HepG2 (cell line): ENCODE results near the gene ANXA3. TPM values are rescaled to one million over a fixed set of nuclear protein-coding genes. Genes with fewer than 3 reads are reported as not detected.
A peak's percentile ranks its signal among the peaks of the same experiment; 100 is the strongest.

Source experiments
- ATAC-seq: fragments of 200-7000 bp; cut with Tn5 transposase; 3 replicates; pipeline ENCODE4 v1.9.1; 2020; ENCODE audit warnings: mild to moderate bottlenecking, moderate library complexity
- Bru-seq: library from RNA; stranded (reverse); fragments of 400-500 nt; gene quantifications from one replicate; lab custom pipeline; 2021; lab: Mats Ljungman, UMichigan
- BruChase-seq, 2 experiments: library from RNA; stranded (reverse); fragments of 400-500 nt; gene quantifications; one replicate each; lab custom pipeline; 2021; lab: Mats Ljungman, UMichigan
- BruUV-seq: library from RNA; stranded (reverse); fragments of 400-500 nt; replicated peaks from 2 replicates; lab custom pipeline; 2021; lab: Mats Ljungman, UMichigan
- CTCF ChIA-PET: fragments of 300-600 bp; formaldehyde crosslinking; extraction: SDS; loops from one replicate; lab custom pipeline; 2021; ENCODE audit warnings: low total read pairs, inconsistent platforms, low intra/inter-chr PET ratio; lab: Yijun Ruan, JAX
- POLR2A ChIA-PET: fragments of 350-600 bp; sonication (Branson Sonifier 250); formaldehyde crosslinking; loops from one replicate; lab custom pipeline; 2020; ENCODE audit warnings: antibody characterized with exemption, inconsistent platforms; lab: Yijun Ruan, JAX
- DNase-seq: peaks from one replicate; pipeline ENCODE4 v3.0.0-alpha.2; 2015; ENCODE audit warnings: low spot score
- FAIRE-seq: peaks from 3 replicates; lab custom pipeline; 2011; peaks lifted over from hg19 to GRCh38; lab: Jason Lieb, UNC
- H2AFZ ChIP-seq: one replicate; pipeline ENCODE4 v1.6.1; 2011; ENCODE audit warnings: low read length, inconsistent platforms
- H3K27ac ChIP-seq: fragments of 300-600 bp; 3 replicates; pipeline ENCODE4 v1.8.0; 2011; ENCODE audit warnings: mixed run types, mild to moderate bottlenecking, mixed read lengths, low read length, inconsistent platforms; ENCODE audit not compliant: insufficient read depth; ENCODE audit errors: extremely low read length
- H3K27me3 ChIP-seq, 2 experiments: fragments of 200-600 bp in 1 of 2; 2 replicates in 1 of 2; 3 replicates in 1 of 2; pipeline versions ENCODE4 v1.6.0 to v1.8.0; 2011; ENCODE audit warnings: low read length in 2 of 2, mild to moderate bottlenecking in 2 of 2, moderate library complexity in 2 of 2, inconsistent platforms in 1 of 2; ENCODE audit not compliant: insufficient read depth in 2 of 2, control insufficient read depth in 1 of 2
- H3K36me3 ChIP-seq, 2 experiments: fragments of 200-600 bp in 1 of 2; replicated peaks in 1 of 2; 2 replicates in 1 of 2; 3 replicates in 1 of 2; pipeline versions ENCODE4 v1.5.1 to v1.8.0; 2011; ENCODE audit warnings: low read length in 2 of 2, inconsistent platforms in 1 of 2; ENCODE audit not compliant: insufficient read depth in 2 of 2, control insufficient read depth in 1 of 2
- H3K4me1 ChIP-seq: 2 replicates; pipeline ENCODE4 v1.5.1; 2012; ENCODE audit warnings: low read length, inconsistent platforms; ENCODE audit not compliant: insufficient read depth
- H3K4me2 ChIP-seq: 2 replicates; pipeline ENCODE4 v1.6.0; 2011; ENCODE audit warnings: low read depth, low read length, inconsistent platforms
- H3K4me3 ChIP-seq, 3 experiments: fragments of 200-600 bp in 1 of 3; sonication (generic), shearing (Covaris generic) in 1 of 3; replicated peaks in 1 of 3; 2 replicates each; pipeline ENCODE4 v1.5.1; 2011 to 2016; ENCODE audit warnings: low read length in 3 of 3, inconsistent platforms in 2 of 3, low read depth in 2 of 3, mild to moderate bottlenecking in 2 of 3, control low read depth in 1 of 3, mixed read lengths in 1 of 3; ENCODE audit not compliant: insufficient read depth in 1 of 3
- H3K79me2 ChIP-seq: one replicate; pipeline ENCODE4 v1.6.1; 2011; ENCODE audit warnings: low read length, inconsistent platforms; ENCODE audit not compliant: insufficient read depth
- H3K9ac ChIP-seq: 2 replicates; pipeline ENCODE4 v1.6.0; 2011; ENCODE audit warnings: mild to moderate bottlenecking, low read depth, low read length, inconsistent platforms; ENCODE audit not compliant: insufficient read depth
- H3K9me3 ChIP-seq: 2 replicates; pipeline ENCODE4 v1.5.1; 2012; ENCODE audit warnings: mild to moderate bottlenecking, low read length
- H4K20me1 ChIP-seq: 2 replicates; pipeline ENCODE4 v1.6.0; 2011; ENCODE audit warnings: inconsistent platforms, mild to moderate bottlenecking, low read length, moderate library complexity; ENCODE audit not compliant: insufficient read depth
- ARNT2 ChIP-seq: sonication (generic); formaldehyde crosslinking; IDR thresholded peaks from 2 replicates; pipeline ENCODE4 v1.8.0; 2022; ENCODE audit warnings: mild to moderate bottlenecking, low read depth, missing genetic modification reagents, moderate library complexity
- HOXA9 ChIP-seq: sonication (generic); formaldehyde crosslinking; IDR thresholded peaks from 2 replicates; pipeline ENCODE4 v1.8.1; 2022; ENCODE audit warnings: missing genetic modification reagents, mild to moderate bottlenecking, moderate library complexity, borderline replicate concordance
- NCOR1 ChIP-seq: fragments of 200-600 bp; sonication (generic); IDR thresholded peaks from 2 replicates; pipeline ENCODE4 v1.7.0; 2017; ENCODE audit warnings: antibody characterized with exemption, low read length, borderline replicate concordance
- PAXIP1 ChIP-seq: sonication (generic); formaldehyde crosslinking; conservative IDR thresholded peaks from 2 replicates; pipeline ENCODE4 v1.4.0; 2020; ENCODE audit warnings: mild to moderate bottlenecking, missing genetic modification reagents, moderate library complexity
- SALL1 ChIP-seq: sonication (generic); formaldehyde crosslinking; IDR thresholded peaks from 2 replicates; pipeline ENCODE4 v1.8.0; 2022; ENCODE audit warnings: mild to moderate bottlenecking, missing genetic modification reagents
- ZBTB7A ChIP-seq: sonication (generic); formaldehyde crosslinking; IDR thresholded peaks from 2 replicates; pipeline ENCODE4 v1.8.0; 2022; ENCODE audit warnings: mild to moderate bottlenecking, missing genetic modification reagents
- WGBS: methylation state at CpG from one replicate; pipeline ENCODE4 v1.1.6; 2017; ENCODE audit warnings: low lambda C conversion rate; 5-methylcytosine and 5-hydroxymethylcytosine counted together
- in situ Hi-C: cut with HindIII; loops from 2 replicates; pipeline ENCODE4 v1.10.0; 2017; ENCODE audit warnings: low pct_unique_long_range_greater_than_20kb; ENCODE audit not compliant: extremely low pct_ligation_motif_present
- intact Hi-C: fragments of 100-400 bp; cut with micrococcal nuclease; formaldehyde crosslinking; loops from one replicate; pipeline ENCODE4 v1.10.0; 2022; ENCODE audit not compliant: unreplicated experiment
- long read RNA-seq, 2 experiments: library from RNA in 1 of 2; library from polyadenylated mRNA in 1 of 2; stranded (forward) in 1 of 2; unstranded in 1 of 2; transcript quantifications; one replicate each; pipeline ENCODE4 v2.0.0, GENCODE V29; 2019 to 2022
- polyA minus RNA-seq, 3 experiments: library from RNA; depleted of rRNA, polyadenylated mRNA; stranded (reverse); fragments of >200 nt; gene quantifications; 2 replicates each; pipeline ENCODE4 v1.2.3, GENCODE V29; 2011; ENCODE audit warnings: low replicate concordance in 1 of 3
- polyA plus RNA-seq, 8 experiments: library from polyadenylated mRNA; depleted of rRNA in 3 of 8; stranded (reverse) in 7 of 8; unstranded in 1 of 8; fragments of >200 nt; fragmentation: Illumina TruSeq in 4 of 8; extraction: Trizol in 4 of 8; gene quantifications; 2 replicates each; pipeline versions ENCODE4 v1.2.1 to v1.2.3, GENCODE V29; 2011 to 2016; ENCODE audit warnings: low read depth in 4 of 8, missing spikeins in 1 of 8, mixed read lengths in 1 of 8; ENCODE audit not compliant: insufficient read depth in 1 of 8
- total RNA-seq, 5 experiments: library from RNA; depleted of rRNA; stranded (reverse); fragments of >200 nt; fragmentation: Illumina TruSeq; extraction: Trizol; gene quantifications; 2 replicates each; pipeline ENCODE4 v1.2.3, GENCODE V29; 2016; ENCODE audit warnings: low read depth in 1 of 5
- TF ChIP-seq, protein P1 (sequence below): sonication (generic); formaldehyde crosslinking; IDR thresholded peaks from 2 replicates; pipeline ENCODE4 v1.5.0; 2020; ENCODE audit warnings: mild to moderate bottlenecking, missing genetic modification reagents

The ANXA3 gene
- total RNA-seq (2016; rRNA removed; fragmentation: Illumina TruSeq; extraction: Trizol): 6.5 and 8.2 TPM in 2 replicates
- 1.9 and 2.2 TPM in 2 replicates for total RNA-seq (2016; cell fraction: cytosol; rRNA removed; fragmentation: Illumina TruSeq; extraction: Trizol; ENCODE audit: low read depth)
- total RNA-seq (2016; cell fraction: insoluble cytoplasmic fraction; rRNA removed; fragmentation: Illumina TruSeq; extraction: Trizol): 6.1 and 9.1 TPM in 2 replicates
- 1.7 and 1.9 TPM in 2 replicates for total RNA-seq (2016; cell fraction: membrane; rRNA removed; fragmentation: Illumina TruSeq; extraction: Trizol)
- total RNA-seq (2016; cell fraction: nucleus; rRNA removed; fragmentation: Illumina TruSeq; extraction: Trizol): 4.7 and 5.7 TPM in 2 replicates
- 6.9 and 8.1 TPM in 2 replicates for polyA plus RNA-seq (2011; rRNA removed)
- polyA plus RNA-seq (2011; cell fraction: cytosol; rRNA removed): 3.8 and 4.9 TPM in 2 replicates
- polyA plus RNA-seq (2011; cell fraction: nucleus; rRNA removed): 9.6 and 10.8 TPM in 2 replicates
- 1.9 and 3.0 TPM in 2 replicates for polyA plus RNA-seq (2012)
- polyA plus RNA-seq (2016; cell fraction: cytosol; fragmentation: Illumina TruSeq; extraction: Trizol; ENCODE audit: low read depth): 1.7 TPM in 2 replicates
- 7.8 and 8.2 TPM in 2 replicates for polyA plus RNA-seq (2016; cell fraction: insoluble cytoplasmic fraction; fragmentation: Illumina TruSeq; extraction: Trizol; ENCODE audit: low read depth)
- 1.5 and 1.7 TPM in 2 replicates for polyA plus RNA-seq (2016; cell fraction: membrane; fragmentation: Illumina TruSeq; extraction: Trizol; ENCODE audit: low read depth)
- 7.8 and 9.5 TPM in 2 replicates for polyA plus RNA-seq (2016; cell fraction: nucleus; fragmentation: Illumina TruSeq; extraction: Trizol; ENCODE audit: insufficient read depth, low read depth)
- 4.3 and 72.3 TPM in 2 replicates for polyA minus RNA-seq (2011; rRNA and poly(A)+ RNA removed; ENCODE audit: low replicate concordance)
- polyA minus RNA-seq (2011; cell fraction: cytosol; rRNA and poly(A)+ RNA removed): 5.7 and 10.3 TPM in 2 replicates
- 8.8 and 10.7 TPM in 2 replicates for polyA minus RNA-seq (2011; cell fraction: nucleus; rRNA and poly(A)+ RNA removed)
- percentile 58 among the genes with signal in this experiment for Bru-seq, nascent RNA
- BruChase-seq, experiment 1, labeled RNA remaining after a 6-hour chase: percentile 54 among the genes with signal in this experiment
- percentile 54 among the genes with signal in this experiment for BruChase-seq, experiment 2, labeled RNA remaining after a 2-hour chase
- long read RNA-seq, experiment 1, transcript ANXA3-201 (13 exons, 1,657 nt): major isoform, 9 of 11 reads
- long read RNA-seq, experiment 1, partial matches to known transcripts: 1 of 11 reads
- long read RNA-seq, experiment 1, other reads (novel, unspliced or antisense): 0 of 11 reads
- long read RNA-seq, experiment 2, transcript ANXA3-201 (13 exons, 1,657 nt): major isoform, 10 of 19 reads
- long read RNA-seq, experiment 2, partial matches to known transcripts: 4 of 19 reads
- long read RNA-seq, experiment 2, other reads (novel, unspliced or antisense): 2 of 19 reads

DNA sequence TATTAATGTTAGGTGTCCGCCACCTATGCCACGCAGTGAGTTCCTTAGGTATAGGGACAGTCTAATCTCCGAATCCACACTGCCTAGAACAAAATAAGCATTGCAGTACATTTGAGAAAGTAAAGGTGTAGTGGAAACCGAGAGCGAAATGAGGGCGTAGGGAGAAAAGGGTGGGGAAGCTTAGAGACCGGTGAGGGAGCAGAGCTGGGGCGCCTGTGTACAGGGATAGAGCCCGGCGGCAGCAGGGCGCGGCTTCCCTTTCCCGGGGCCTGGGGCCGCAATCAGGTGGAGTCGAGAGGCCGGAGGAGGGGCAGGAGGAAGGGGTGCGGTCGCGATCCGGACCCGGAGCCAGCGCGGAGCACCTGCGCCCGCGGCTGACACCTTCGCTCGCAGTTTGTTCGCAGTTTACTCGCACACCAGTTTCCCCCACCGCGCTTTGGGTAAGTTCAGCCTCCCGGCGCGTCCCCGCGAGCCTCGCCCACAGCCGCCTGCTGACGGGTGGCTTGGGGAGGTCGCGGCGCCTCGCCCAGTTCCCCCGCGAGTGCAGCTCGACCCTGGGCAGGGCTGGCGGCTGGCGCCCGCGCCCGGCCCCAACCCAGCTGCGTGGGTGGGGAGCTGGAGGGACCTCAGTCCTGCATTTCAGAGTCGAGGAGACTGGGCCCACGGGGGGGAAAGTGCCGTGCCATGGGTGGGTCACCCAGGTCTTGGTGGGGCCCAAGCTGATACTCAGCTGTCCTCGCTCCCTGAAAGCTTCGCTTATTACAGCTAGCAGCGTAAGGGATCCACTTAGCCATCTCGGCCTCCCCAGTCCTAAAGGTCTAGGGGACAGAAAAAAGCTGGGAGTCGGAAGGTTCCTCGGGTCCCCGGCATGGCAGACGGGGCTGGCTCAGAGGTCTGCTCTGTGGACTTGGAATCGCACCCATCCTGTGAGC is at the start of gene ANXA3:
Gene ANXA3, plus strand, starts transcription at position 351 of the 932 bp plus-strand sequence. CDS start 2,704 bp downstream, outside the sequence.
- no peaks in the 10 kb centered on the region for H3K79me2 ChIP-seq
- H3K4me3 ChIP-seq: peak within 1 kb of the TSS; percentile 68 to 82 (median 70)
- in situ Hi-C loops: no loop called here
- peak within 1 kb of the TSS; percentile 58 for H3K9ac ChIP-seq
- peak; percentile 91 for ATAC-seq
- H3K27me3 ChIP-seq: peaks cover 0 to 13% of the 10 kb centered on the region in 2 experiments; a peak in 2 of 5 replicates
- H3K9me3 ChIP-seq: no peaks in the 10 kb centered on the region
- TSS peak; percentile 78 for BruUV-seq
- peaks cover 29% of the 10 kb centered on the region for H3K4me1 ChIP-seq
- peak within 1 kb of the TSS; percentile 72 for H3K4me2 ChIP-seq
- POLR2A ChIA-PET: interaction anchor here (0.6 kb wide), 1 partner anchor 13 kb away, joined by 3 read pairs; no protein-coding TSS in a partner anchor
- CTCF ChIA-PET: no interaction called here
- H3K27ac ChIP-seq: no peak within 1 kb of the TSS
- H3K36me3 ChIP-seq: no peaks in the 10 kb centered on the region
- WGBS: 6% methylated on average over 30 of the region's 65 CpGs
- FAIRE-seq: no peak
- H2AFZ ChIP-seq: peak within 1 kb of the TSS; percentile 22
- intact Hi-C loops: no loop called here
- DNase-seq: no peak
- no peaks in the 10 kb centered on the region for H4K20me1 ChIP-seq
- TF ChIP-seq NCOR1 (no peak), SALL1 (CRISPR knock-in tag) (peak; percentile 38), PAXIP1 (CRISPR knock-in tag) (no peak), HOXA9 (no peak), ARNT2 (CRISPR knock-in tag) (0 out of 2 replicates have a peak, but pooled peaks have one; percentile 53), ZBTB7A (0 out of 2 replicates have a peak, but pooled peaks have one; percentile 20)
- TF ChIP-seq, protein P1, sequence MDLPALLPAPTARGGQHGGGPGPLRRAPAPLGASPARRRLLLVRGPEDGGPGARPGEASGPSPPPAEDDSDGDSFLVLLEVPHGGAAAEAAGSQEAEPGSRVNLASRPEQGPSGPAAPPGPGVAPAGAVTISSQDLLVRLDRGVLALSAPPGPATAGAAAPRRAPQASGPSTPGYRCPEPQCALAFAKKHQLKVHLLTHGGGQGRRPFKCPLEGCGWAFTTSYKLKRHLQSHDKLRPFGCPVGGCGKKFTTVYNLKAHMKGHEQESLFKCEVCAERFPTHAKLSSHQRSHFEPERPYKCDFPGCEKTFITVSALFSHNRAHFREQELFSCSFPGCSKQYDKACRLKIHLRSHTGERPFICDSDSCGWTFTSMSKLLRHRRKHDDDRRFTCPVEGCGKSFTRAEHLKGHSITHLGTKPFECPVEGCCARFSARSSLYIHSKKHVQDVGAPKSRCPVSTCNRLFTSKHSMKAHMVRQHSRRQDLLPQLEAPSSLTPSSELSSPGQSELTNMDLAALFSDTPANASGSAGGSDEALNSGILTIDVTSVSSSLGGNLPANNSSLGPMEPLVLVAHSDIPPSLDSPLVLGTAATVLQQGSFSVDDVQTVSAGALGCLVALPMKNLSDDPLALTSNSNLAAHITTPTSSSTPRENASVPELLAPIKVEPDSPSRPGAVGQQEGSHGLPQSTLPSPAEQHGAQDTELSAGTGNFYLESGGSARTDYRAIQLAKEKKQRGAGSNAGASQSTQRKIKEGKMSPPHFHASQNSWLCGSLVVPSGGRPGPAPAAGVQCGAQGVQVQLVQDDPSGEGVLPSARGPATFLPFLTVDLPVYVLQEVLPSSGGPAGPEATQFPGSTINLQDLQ (CRISPR knock-in tag): no peak
